Activated T-cell treated with anti-CD3 and anti-CD28 coated beads for 48 hours (primary cell): ENCODE results near the gene MAP3K10.
"Not testable (repeated sequence)": the region's sequence is repeated elsewhere in the genome, so short reads cannot be mapped to it uniquely, and the experiment has no call there.

Source experiments
- DNase-seq: peaks from one replicate; pipeline ENCODE4 v3.0.0-alpha.2; 2020; ENCODE audit warnings: low read depth

MAP3K10 gene

DNA sequence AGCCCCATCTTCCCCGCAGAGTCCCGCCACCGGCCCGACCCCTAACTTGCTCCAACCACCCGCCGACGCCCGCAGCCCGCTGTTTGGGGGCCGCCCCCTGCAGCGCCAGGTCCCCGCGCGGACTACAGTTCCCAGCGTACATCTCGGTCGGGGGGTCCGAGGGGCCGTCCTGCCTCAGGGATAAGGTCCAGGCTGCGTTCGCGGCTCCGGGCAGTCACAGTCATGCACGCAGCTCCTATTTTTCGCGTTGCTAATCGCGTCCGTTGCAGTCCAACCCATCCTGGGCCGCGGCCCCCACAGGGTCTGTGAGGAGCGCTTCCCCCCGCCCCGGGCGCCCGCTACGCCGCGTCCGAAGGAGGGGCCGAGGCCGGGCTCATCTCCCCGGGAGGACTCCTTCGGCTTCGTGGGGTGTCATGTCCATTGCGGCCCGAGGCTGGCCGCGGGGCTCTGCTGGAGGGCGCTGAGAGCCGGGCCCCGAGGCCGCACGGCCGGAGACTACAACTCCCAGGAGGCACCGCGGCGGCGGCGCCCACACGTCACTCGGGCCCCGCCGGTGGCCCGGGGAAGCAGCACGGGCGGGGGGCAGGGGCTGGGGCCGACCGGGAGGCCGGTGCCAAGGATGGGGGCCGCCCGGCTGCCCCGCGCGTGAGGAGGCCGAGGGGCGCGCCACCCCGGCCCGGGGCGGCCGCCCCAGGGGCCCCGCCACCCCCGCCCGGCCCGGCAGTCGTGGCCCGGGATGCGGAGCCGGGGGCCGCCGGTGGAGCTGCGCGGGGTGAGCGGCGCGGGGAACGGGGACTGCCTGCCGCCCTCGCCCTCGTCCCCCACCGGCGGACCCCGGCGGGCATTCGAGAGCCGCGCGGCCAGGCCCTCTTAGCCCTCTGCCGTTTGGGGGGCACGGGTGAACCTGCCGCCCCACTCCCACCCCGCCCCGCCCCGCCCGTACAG is at the start of gene MAP3K10:
MAP3K10 (plus strand) TSS at position 536 of the 945 bp plus-strand sequence. CDS start 606 bp downstream, outside the sequence.
- peak; percentile 78 for DNase-seq

DNA sequence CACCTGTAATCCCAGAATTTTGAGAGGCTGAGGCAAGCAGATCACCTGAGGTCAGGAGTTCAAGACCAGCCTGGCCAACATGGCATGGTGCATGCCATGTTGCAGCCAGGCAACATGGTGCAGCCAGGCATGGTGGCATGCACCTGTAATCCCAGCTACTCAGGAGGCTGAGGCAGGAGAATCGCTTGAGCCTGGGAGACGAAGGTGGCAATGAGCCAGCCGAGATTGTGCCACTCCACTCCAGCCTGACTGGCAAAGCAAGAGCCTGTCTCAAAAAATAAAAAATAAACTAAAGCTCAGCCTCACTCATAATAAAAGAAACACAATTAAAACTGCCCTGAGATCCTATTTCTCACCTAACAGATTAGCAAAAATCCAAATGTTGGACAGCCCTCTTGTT is 49.7 kb upstream of the MAP3K10 start:
- DNase-seq: no peak

DNA sequence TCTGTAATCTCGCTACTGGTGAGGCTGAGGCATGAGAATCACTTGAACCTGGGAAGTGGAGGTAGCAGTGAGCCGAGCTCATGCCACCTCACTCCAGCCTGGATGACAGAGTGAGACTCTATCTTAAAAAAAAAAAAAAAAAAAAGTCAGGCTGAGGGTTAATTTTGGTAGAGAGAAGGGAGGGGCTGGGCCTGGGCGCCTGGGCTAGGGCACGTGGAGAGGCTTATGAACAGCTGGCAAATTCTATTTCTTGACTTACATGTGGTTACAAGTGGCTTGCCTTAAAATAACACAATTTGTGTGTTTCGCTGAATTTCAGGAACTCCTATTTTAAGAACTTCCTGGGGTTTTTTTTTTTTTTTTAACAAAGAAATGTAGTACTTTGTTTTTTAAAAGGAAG is 47.6 kb upstream of the MAP3K10 start:
- no peak for DNase-seq

DNA sequence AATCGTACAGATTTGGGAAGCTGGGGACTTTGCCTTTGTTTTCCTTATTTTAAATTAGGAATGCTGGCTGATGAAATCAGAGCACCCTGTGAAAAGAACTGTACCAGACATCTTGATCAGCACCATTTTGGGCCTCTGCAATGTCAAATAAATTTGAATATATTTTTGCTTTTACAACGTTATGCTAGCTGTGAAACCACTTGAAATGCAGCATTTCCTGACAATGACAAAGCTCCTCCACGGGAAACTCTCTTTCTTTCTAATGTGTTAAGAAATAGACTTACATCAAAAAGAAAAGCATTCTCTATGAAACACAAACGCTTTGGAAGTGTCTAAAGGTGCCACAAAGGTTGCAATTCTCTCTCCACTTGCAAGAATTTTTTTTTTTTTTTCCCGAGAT is 47.1 kb upstream of the MAP3K10 start:
- no peak for DNase-seq

DNA sequence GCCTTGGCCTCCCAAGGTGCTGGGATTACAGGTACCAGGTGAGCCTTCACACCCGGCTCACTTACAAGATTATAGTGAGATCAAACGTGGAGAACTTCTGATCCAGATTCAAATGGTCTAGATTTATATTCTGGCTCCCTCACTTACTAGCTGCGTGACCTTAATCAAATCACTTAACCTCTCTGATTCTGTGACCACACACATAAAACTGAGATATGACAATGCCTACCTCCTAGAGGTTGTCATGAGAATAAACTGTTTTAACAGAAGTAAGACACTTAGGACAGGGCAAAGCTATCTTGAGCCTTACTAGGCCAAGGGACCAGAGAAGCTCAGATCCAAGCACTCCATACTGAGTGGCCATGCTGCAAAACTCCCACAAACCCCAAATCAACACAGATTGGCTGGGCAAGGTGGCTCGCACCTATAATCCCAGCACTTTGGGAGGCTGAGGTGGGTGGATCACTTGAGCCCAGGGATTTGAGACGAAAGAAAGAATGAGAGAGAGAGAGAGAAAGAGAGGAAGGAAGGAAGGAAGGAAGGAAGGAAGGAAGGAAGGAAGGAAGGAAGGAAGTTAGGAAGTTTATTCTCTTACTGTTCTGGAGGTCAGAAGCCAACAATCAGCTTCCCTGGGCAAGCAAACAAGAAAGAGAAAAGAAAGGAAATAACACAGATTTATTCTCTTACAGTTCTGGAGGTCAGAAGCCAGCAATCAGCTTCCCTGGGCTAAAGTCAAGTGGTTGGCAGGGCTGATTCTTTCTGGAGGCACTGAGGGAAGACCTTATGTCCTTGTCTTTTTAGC is 46.1 kb upstream of the MAP3K10 start:
- DNase-seq: no peak

DNA sequence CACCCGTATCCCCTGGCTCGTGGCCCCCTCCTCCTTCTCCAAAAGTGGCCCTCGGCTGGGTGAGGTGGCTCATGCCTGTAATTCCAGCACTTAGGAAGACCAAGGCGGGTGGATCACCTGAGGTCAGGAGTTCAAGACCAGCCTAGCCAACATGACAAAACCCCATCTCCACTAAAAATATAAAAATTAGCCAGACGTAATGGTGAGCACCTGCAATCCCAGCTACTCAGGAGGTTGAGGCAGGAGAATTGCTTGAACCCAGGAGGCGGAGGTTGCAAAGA is 45.5 kb upstream of the MAP3K10 start:
- not testable (repeated sequence) for DNase-seq

DNA sequence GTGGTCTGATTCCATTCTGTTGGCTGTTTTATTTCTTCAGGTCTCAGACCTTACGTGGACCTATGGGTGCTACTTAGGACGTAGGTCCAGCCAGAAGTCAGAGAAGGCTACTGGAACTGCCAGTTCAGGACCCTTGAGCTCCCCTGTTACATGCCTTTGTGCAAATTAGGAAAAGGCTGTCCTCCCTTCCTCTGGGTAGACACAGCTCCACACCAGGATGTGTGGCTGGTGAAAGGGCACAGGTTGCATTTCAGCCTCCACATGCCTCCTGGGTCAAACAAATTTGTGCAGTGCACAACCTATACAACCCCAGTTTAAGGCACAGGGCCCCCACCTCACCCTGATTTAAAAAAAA is 43.9 kb upstream of the MAP3K10 start:
- no peak for DNase-seq

DNA sequence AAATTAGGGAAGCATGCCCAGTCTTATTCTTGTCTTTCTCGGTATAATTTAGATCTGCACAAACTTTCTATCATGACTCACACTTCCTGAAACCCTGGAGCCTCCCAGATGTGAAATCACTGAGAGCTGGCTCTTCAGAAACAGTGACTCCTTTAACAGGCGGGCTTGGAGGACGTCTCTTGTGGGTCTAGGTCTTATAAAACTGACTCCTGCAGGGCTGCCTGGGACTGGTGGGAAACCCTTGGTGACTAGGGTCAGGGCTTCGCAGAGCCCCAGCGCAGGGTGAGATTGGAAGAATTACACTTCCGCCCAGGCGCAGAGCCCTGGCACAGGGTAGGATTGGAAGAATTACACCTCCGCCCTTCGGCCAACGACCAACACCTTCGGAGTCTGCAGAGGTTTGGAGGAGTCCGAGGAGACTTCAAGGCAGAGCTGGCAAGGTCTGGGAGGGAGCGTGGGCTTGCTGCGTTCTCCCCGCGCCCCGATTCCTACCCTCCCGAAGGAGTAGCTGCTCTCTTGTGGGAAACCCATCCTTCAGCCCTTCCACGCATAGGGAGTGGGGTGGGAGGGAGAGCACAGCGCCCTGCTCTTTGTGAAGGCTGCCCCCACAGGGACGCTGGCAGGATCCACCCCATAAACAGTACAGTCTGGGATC is 43.4 kb upstream of the MAP3K10 start:
- DNase-seq: no peak

DNA sequence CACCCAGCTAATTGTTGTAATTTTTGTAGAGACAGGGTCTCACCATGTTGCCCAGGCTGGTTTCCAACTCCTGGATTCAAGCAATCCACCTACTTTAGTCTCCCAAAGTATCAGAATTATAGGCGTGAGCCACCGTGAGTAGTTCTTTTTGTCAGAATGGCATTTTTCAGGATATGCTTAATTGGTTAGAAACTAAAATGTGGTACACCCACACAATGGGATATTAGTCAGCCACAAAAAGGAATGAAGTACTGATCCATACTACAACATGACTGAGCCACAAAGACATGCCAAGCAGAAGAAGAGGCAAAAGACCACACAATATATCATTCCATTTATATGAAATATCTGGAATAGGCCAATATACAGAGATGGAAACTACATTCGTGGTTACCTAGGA is 41.7 kb upstream of the MAP3K10 start:
- DNase-seq: no peak

DNA sequence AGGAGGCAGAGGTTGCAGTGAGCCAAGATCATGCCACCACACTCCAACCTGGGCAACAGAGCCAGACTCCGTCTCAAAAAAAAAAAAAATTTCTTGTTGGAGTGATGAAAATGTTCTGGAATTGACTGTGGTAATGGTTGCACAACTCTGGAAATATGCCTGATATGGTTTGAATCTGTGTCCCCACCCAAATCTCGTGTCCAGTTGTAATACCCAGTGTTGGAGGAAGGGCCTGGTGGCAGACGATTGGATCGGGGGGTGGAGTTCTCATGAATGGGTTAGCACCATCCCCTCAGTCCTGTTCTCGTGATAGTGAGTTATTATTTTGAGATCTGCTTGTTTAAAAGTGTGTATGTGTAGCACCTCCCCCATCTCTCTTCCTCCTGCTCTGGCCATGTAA is 41.1 kb upstream of the MAP3K10 start:
- no peak for DNase-seq

DNA sequence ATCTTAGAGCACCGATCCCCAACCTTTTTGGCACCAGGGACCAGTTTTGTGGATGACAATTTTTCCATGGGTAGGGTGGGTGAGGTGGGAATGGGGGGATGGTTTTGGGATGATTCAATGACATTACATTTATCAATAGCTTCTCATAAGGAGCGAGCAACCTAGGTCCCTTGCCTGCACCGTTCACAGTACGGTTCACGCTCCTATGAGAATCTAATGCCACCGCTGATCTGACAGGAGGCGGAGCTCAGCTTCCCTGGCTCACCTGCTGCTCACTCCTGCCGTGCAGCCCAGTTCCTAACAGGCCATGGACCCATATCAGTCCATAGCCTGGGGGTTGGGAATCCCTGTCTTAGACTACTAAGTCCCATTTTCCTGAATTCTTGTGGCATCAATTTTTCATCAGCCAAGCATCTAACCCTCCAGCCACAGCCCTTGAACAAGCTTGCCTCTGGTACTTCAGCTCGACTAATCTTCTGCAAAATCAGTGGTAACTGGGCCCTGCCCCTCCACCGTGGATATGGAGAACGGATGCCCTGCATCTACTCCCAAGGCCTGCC is 37.0 kb upstream of the MAP3K10 start:
- DNase-seq: no peak

DNA sequence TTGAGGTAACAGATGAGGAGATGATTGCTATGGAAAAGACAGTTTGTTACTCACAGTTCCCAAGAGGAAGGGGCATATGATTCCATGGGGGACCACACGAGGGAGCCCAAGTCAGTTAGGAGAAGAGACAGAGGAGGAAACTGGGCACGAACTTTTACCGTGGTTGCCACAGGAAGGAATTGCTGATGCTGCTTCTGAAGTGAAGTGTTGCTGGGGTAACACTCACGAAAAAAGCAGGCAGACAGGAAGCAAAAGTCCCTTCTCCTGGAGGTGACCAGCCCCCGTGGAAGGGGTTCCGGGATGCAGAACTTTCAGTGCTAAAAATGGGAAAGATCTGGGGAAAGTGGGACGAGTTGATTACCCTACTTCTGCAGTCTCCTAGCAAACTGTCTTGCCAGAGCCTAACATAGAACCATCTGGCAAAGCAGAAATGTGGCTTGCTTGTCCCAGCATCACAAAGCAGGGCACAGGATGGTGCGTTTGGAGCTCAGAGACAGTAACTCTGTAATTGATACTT is 35.4 kb upstream of the MAP3K10 start:
- DNase-seq: no peak

DNA sequence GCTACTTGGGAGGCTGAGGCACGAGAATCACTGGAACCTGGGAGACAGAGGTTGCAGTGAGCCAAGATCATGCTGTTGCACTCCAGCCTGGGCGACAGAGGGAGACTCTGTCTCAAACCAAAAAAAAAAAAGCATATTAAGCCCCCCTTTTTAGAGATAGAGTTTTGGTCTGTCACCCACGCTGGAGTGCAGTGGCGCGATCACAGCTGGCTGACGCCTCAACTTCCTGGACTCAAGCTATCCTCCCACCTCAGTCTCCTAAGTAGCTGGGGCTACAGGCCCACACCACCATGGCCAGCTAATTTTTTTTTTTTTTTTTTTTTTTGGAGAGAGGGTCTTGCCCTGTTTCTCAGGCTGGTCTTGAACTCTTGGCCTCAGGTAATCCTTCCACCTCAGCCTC is 34.2 kb upstream of the MAP3K10 start:
- DNase-seq: no peak

DNA sequence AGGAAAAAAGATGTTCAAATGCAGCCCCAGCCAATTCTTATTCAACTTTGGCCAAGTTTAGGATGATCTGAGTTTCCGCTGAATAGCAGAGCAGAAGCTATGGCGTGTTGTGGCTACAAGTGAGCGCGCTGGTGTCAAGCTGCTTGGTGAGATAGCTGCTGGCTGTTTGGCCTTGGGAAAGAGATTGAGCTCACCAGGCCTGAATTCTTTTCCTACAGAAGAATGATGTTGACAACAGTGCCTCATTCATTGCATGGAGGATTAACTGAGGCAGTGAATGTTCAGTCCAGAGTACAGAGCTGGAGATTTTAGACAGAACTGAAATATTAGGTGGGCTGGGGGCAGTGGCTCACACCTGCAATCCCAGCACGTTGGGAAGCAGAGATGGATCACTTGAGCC is 31.5 kb upstream of the MAP3K10 start:
- no peak for DNase-seq

DNA sequence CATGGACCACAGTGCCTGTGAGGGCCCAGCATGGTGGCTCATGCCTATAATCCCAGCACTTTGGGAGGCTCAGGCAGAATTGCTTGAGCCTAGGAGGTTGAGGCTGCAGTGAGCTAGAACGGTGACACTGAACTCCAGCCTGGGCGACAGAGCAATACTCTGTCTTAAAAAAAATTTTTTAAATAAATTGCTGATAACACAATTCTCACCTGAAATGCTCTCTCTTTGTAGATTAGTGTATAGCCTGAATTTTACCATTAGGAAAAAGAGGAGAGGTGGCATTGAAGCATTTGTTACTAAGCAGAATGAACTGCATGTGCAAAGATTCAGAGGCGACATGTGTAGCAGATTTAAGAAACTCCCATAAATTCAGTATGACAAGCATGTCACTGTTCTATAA is 29.1 kb upstream of the MAP3K10 start:
- DNase-seq: no peak

DNA sequence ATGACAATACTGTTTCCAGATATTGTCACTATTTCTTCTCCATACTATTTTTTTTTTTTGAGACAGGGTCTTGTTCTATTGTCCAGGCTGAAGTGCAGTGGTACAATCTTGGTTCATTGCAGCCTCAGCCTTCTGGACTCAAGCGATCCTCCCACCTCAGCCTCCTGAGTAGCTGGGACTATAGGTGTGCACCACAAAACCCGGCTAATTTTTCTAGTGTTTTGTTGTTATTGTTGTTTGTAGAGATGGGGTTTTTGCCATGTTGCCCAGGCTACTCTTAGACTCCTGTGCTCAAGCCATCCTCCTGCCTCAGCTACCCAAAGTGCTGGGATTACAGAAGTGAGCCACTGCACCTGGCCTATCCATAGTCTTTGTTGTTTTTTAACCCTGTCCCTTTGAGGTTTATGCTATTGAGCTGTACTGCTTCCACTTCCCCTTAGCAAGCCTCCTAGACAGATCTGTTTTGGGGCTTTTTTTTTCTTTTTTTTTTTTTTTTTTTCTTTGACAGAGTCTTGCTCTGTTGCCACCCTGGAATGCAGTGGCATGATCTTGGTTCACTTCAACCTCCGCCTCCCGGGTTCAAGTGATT is 27.6 kb upstream of the MAP3K10 start:
- DNase-seq: no peak

DNA sequence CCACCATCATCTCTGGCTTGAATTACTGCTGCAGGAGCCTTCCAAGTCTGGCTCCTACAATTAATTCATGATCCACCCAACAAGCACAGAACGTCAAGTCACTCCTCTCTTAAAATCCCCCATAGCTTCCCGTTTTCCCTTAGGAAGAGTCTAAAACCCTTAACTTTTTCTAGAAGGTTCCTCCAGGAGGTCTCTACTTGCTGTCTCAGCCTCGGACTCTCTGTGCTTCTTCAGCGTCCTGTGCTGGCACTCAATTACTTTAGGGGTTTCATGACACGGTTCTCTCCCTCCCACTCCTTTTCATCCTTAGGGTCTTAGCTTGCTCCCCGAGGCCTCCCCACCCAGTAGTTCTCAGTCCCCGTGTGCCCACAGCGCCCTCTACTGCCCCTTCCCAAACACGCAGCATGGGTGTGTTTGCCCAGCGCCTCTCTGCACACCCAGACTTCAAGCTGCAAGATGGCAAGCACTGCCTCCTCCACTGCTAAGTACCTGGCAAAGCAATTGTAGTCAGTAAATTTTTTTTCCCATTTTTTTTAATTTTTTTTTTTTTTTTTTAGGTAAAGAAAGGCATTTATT is 25.8 kb upstream of the MAP3K10 start:
- peak; percentile 60 for DNase-seq

DNA sequence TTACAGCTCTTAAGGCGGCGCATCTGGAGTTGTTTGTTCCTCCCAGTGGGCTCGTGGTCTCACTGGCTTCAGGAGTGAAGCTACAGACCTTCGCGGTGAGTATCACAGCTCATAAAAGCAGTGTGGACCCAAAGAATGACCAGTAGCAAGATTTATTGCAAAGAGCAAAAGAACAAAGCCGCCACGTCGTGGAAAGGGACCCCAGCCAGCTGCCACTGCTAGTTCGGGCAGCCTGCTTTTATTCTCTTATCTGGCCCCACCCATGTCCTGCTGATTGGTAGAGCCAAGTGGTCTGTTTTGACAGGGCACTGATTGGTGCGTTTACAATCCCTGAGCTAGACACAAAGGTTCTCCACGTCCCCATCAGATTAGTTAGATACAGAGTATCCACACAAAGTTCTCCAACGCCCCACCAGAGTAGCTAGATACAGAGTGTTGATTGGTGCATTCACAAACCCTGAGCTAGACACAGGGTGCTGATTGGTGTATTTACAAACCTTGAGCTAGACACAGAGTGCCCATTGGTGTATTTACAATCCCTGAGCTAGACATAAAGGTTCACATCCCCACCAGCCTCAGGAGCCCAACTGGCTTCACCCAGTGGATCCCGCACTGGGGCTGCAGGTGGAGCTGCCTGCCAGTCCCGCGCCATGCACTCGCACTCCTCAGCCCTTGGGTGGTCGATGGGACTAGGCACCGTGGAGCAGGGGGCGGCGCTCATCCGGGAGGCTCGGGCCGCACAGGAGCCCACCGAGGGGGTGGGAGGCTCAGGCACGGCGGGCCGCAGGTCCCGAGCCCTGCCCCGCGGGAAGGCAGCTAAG is 21.5 kb upstream of the MAP3K10 start:
- not testable (repeated sequence) for DNase-seq

DNA sequence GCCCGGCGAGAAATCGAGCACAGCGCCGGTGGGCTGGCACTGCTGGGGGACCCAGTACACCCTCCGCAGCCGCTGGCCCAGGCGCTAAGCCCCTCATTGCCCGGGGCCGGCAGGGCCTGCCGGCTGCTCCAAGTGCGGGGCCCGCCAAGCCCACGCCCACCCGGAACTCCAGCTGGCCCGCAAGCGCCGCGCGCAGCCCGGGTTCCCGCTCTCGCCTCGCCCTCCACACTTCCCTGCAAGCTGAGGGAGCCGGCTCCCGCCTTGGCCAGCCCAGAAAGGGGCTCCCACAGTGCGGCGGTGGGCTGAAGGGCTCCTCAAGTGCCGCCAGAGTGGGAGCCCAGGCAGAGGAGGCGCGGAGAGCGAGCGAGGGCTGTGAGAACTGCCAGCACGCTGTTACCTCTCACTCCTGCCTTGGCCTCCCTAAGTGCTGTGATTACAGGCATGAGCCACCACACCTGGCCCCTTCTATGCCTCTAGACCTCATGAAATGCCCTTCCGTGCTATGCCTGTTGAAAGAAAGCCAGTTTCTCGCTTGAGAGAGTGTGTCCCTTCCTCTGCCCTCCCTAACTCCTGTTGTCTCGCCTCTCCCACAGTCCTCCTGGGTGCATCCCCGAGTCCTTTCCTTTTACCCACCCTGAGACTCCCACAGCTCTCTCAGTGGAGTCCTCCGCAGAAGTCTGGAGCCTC is 20.8 kb upstream of the MAP3K10 start:
- not testable (repeated sequence) for DNase-seq

DNA sequence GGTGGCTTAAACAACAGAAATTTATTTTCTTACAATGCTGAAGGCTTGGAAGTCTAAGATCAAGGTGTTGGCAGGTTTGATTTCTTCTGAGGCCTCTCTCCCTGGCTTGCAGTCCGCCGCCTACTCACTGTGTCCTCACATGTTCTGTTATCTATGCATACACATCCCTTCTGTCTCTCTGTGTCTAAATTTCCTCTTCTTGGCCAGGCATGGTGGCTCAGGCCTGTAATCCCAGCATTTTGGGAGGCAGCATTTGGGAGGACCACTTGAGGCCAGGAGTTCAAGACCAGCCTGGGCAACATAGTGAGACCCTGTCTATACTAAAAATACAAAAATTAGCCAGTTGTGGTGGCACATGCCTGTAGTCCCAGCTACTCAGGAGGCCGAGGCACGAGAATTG is 19.9 kb upstream of the MAP3K10 start:
- not testable (repeated sequence) for DNase-seq
